ENCODE data around the gene OR2F1. TPM values are rescaled to one million over a fixed set of nuclear protein-coding genes. Genes with fewer than 3 reads are reported as not detected.

Gene OR2F1
- total and polyA plus RNA-seq, 10 of the 15 experiments (the other 5 are each of a cell fraction or from before 2014, with no cell fraction given), result not detected

DNA sequence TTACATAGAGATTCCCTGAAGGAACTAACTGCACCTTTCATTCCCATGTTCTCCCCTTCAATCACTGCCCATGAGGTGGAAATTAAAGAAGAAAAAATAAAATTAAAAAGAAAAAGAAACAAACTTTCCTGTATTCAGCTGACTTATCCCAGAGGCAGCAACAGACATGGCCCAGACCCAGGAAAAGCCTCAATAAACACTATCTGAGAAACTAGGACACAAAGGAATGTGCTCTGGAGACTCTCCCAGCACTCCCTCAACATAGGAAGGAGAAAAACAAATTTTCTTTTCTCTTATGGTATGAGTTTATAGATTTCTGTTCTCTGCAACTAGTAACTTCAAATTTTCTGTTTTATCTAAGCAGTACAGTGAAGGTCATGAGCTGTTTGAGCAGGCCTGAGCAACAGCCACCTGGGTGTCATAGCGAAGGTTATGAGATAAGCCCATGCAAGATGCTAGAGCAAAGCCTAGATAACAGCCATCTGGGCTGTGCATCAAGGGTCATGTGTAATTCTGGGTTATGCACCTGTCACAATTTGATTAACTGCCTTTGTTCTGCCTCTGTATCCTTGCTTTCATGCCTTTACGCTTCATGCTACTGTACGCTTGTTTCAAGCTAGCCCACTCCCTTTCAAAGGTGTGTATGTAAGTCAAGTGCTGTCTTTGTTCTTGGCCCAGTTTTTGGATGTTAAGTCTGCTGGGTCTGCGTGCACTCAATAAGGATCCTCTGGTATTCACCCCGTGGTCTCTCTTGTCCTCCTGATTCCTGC is 34.5 kb downstream of the OR2F1 start (continued):
- TF ChIP-seq, protein P1, sequence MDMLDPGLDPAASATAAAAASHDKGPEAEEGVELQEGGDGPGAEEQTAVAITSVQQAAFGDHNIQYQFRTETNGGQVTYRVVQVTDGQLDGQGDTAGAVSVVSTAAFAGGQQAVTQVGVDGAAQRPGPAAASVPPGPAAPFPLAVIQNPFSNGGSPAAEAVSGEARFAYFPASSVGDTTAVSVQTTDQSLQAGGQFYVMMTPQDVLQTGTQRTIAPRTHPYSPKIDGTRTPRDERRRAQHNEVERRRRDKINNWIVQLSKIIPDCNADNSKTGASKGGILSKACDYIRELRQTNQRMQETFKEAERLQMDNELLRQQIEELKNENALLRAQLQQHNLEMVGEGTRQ (IDR thresholded peaks at IDR 0.05; ENCODE audit: borderline replicate concordance, low read depth, low read length), result no peak
- TF ChIP-seq RB1 (IDR thresholded peaks at IDR 0.05; ENCODE audit: borderline replicate concordance) (no peak), CBX3 (IDR thresholded peaks at IDR 0.05; ENCODE audit: borderline replicate concordance, low read depth) (no peak), SMAD1 (IDR thresholded peaks at IDR 0.05; ENCODE audit: low read depth, partially characterized antibody) (no peak), PAX8 (IDR thresholded peaks at IDR 0.05) (no peak), CREM (IDR thresholded peaks at IDR 0.05; ENCODE audit: low read depth) (no peak), PML (IDR thresholded peaks at IDR 0.05; ENCODE audit: low read length) (no peak), SMARCA5 (IDR thresholded peaks at IDR 0.05) (no peak), POU2F2 (IDR thresholded peaks at IDR 0.05; ENCODE audit: borderline replicate concordance, low read depth, low read length) (no peak)

DNA sequence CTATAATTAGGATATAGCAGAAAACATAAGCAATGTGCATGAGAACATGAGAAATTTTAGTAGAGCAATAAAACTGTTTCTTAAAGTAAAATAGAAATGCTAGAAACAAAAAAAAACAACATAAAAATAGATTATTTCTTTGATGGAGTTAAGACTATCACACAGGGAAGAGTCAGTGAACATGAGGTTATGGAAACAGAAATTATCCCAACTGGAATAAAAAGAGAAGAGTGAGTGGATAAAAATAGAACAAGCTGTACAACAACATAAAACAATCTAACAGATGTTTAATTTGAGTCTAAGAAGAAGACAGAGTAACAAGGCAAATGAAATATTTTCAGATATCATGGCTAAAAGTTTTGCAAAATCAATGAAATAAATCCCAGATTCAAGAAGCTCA is 38.0 kb downstream of the OR2F1 start:
- intact Hi-C loops (cut with micrococcal nuclease; ENCODE audit: unreplicated experiment), result no loop called here
- FAIRE-seq, result no peak
- TF ChIP-seq SIN3A (IDR thresholded peaks at IDR 0.05; ENCODE audit: low read depth, low read length) (no peak), EGR1 (IDR thresholded peaks at IDR 0.05; ENCODE audit: borderline replicate concordance in 1 of 2, low read depth in 2 of 2, low read length in 2 of 2) (no peak), NFYA (IDR thresholded peaks at IDR 0.05; ENCODE audit: borderline replicate concordance, low read depth, low read length) (no peak), NBN (IDR thresholded peaks at IDR 0.05) (no peak), MEF2A (IDR thresholded peaks at IDR 0.05; ENCODE audit: insufficient read depth, low read depth, low read length) (no peak), EP300 (IDR thresholded peaks at IDR 0.05; ENCODE audit: borderline replicate concordance in 1 of 2, control insufficient read depth in 1 of 2, low read depth in 2 of 2, low read length in 2 of 2) (no peak), RCOR1 (conservative IDR thresholded peaks at IDR 0.05; ENCODE audit: low read depth, low read length) (no peak), SMC3 (IDR thresholded peaks at IDR 0.05; ENCODE audit: borderline replicate concordance, low read length) (no peak), NFIC (IDR thresholded peaks at IDR 0.05; ENCODE audit: low read depth, low read length) (no peak)
- TF ChIP-seq, protein P2, sequence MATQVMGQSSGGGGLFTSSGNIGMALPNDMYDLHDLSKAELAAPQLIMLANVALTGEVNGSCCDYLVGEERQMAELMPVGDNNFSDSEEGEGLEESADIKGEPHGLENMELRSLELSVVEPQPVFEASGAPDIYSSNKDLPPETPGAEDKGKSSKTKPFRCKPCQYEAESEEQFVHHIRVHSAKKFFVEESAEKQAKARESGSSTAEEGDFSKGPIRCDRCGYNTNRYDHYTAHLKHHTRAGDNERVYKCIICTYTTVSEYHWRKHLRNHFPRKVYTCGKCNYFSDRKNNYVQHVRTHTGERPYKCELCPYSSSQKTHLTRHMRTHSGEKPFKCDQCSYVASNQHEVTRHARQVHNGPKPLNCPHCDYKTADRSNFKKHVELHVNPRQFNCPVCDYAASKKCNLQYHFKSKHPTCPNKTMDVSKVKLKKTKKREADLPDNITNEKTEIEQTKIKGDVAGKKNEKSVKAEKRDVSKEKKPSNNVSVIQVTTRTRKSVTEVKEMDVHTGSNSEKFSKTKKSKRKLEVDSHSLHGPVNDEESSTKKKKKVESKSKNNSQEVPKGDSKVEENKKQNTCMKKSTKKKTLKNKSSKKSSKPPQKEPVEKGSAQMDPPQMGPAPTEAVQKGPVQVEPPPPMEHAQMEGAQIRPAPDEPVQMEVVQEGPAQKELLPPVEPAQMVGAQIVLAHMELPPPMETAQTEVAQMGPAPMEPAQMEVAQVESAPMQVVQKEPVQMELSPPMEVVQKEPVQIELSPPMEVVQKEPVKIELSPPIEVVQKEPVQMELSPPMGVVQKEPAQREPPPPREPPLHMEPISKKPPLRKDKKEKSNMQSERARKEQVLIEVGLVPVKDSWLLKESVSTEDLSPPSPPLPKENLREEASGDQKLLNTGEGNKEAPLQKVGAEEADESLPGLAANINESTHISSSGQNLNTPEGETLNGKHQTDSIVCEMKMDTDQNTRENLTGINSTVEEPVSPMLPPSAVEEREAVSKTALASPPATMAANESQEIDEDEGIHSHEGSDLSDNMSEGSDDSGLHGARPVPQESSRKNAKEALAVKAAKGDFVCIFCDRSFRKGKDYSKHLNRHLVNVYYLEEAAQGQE (IDR thresholded peaks at IDR 0.05; ENCODE audit: low read depth, low read length), result no peak

More for the DNA sequence above, 38.0 kb downstream of the OR2F1 start:
- Histone ChIP-seq H3K4me3 (no peak overlapping the region), H3K9ac (ENCODE audit: control insufficient read depth, insufficient read depth, low read length) (no peak overlapping the region), H4K20me1 (ENCODE audit: control insufficient read depth, insufficient read depth) (no peaks in the 10 kb centered on the region), H3K4me2 (ENCODE audit: control insufficient read depth, insufficient read depth) (no peak overlapping the region), H3K36me3 (ENCODE audit: control insufficient read depth in 2 of 2, insufficient read depth in 2 of 2, low read length in 1 of 2) (no peaks in the 10 kb centered on the region), H3K4me1 (ENCODE audit: control insufficient read depth, insufficient read depth, low read length) (no peaks in the 10 kb centered on the region), H3K27ac (ENCODE audit: control insufficient read depth, insufficient read depth) (no peak overlapping the region), H3K79me2 (ENCODE audit: control insufficient read depth, insufficient read depth, low read length) (no peaks in the 10 kb centered on the region), H2AFZ (ENCODE audit: control insufficient read depth, low read depth, low read length) (no peak overlapping the region), H3K9me3 (replicated peaks; ENCODE audit: control insufficient read depth, insufficient read depth, low read length) (no peaks in the 10 kb centered on the region; the same call in 1 of the 3 replicates), H3K27me3 (replicated peaks in 1 of 2; ENCODE audit: control insufficient read depth in 2 of 2, insufficient read depth in 2 of 2, low read length in 1 of 2) (no peaks in the 10 kb centered on the region)
- ChIA-PET POLR2A (no interaction called here), SMC1A (ENCODE audit: uncharacterized antibody, unreplicated experiment) (interaction anchor here (0.6 kb wide), 1 partner anchor 72 kb away, joined by 3 read pairs; no protein-coding TSS in a partner anchor), RAD21 (ENCODE audit: unreplicated experiment) (no interaction called here), CTCF (no interaction called here)
- no peak for DNase-seq (ENCODE audit: low read depth, low spot score)
- no peak for ATAC-seq
- no TSS peak for BruUV-seq (replicated peaks)
- in situ Hi-C loops (cut with MboI), result no loop called here
